ENCODE data around the gene ZNF320.
"Not testable (repeated sequence)": the region's sequence is repeated elsewhere in the genome, so short reads cannot be mapped to it uniquely, and the experiment has no call there.

- not testable (repeated sequence) for TF ChIP-seq POLR2A, CTCF (IDR thresholded peaks at IDR 0.05)
Observed at GRCh38 chr19:52940905-52941304, 43.5 kb upstream of the ZNF320 start.

All from stomach (tissue), 4 donors.